K562 (cell line): ENCODE data around the gene APOBEC3G. TPM values are rescaled to one million over a fixed set of nuclear protein-coding genes. Genes with fewer than 3 reads are reported as not detected.
A peak's percentile ranks its signal among the peaks of the same experiment; 100 is the strongest.
"Not testable (repeated sequence)": the region's sequence is repeated elsewhere in the genome, so short reads cannot be mapped to it uniquely, and the experiment has no call there.

Experiments
- ATAC-seq: fragments of 200-7000 bp; cut with Tn5 transposase; 3 replicates; pipeline ENCODE4 v1.9.1; 2020; ENCODE audit warnings: moderate library complexity
- BruUV-seq: library from RNA; stranded (reverse); fragments of 400-500 nt; replicated peaks from 2 replicates; lab custom pipeline; 2021; lab: Mats Ljungman, UMichigan
- CTCF ChIA-PET: fragments of 300-600 bp; formaldehyde crosslinking; extraction: SDS; loops from one replicate; lab custom pipeline; 2021; ENCODE audit warnings: low intra/inter-chr PET ratio; lab: Yijun Ruan, JAX
- POLR2A ChIA-PET: fragments of 300-600, 350-650 bp; sonication (Branson Sonifier 250); formaldehyde crosslinking; extraction: SDS; loops from one replicate; lab custom pipeline; 2021; ENCODE audit warnings: antibody characterized with exemption, inconsistent platforms; lab: Yijun Ruan, JAX
- DNase-seq, 4 experiments: peaks; one replicate each; pipeline versions ENCODE4 v3.0.0 to v3.0.0-alpha.2; 2011 to 2018; ENCODE audit warnings: low spot score in 3 of 4, mixed read lengths in 3 of 4; ENCODE audit errors: extremely low read depth in 1 of 4
- FAIRE-seq: peaks from 2 replicates; lab custom pipeline; 2011; peaks lifted over from hg19 to GRCh38; lab: Jason Lieb, UNC
- H2AFZ ChIP-seq: 2 replicates; pipeline ENCODE4 v1.6.0; 2011; ENCODE audit warnings: low read depth, low read length, control low read depth, inconsistent platforms
- H3K27ac ChIP-seq: fragments of 200-600 bp; 3 replicates; pipeline ENCODE4 v1.8.0; 2011; ENCODE audit warnings: low read depth, mild to moderate bottlenecking, control low read depth, inconsistent platforms, low read length, moderate library complexity, mixed read lengths; ENCODE audit errors: extremely low read depth
- H3K27me3 ChIP-seq, 2 experiments: fragments of 300-600 bp in 1 of 2; 2 replicates in 1 of 2; 3 replicates in 1 of 2; pipeline versions ENCODE4 v1.6.0 to v1.8.0; 2011; ENCODE audit warnings: inconsistent platforms in 2 of 2, low read length in 2 of 2, mild to moderate bottlenecking in 1 of 2, mixed read lengths in 1 of 2, moderate library complexity in 1 of 2; ENCODE audit not compliant: control insufficient read depth in 2 of 2, insufficient read depth in 2 of 2
- H3K36me3 ChIP-seq: fragments of 300-600 bp; 3 replicates; pipeline ENCODE4 v1.8.0; 2011; ENCODE audit warnings: mild to moderate bottlenecking, low read length, inconsistent platforms; ENCODE audit not compliant: control insufficient read depth, insufficient read depth
- H3K4me1 ChIP-seq, 2 experiments: fragments of 200-600 bp in 1 of 2; replicated peaks in 1 of 2; 2 replicates in 1 of 2; 3 replicates in 1 of 2; pipeline versions ENCODE4 v1.5.1 to v1.8.0; 2011; ENCODE audit warnings: inconsistent platforms in 2 of 2, low read length in 2 of 2, mild to moderate bottlenecking in 1 of 2, mixed read lengths in 1 of 2, moderate library complexity in 1 of 2; ENCODE audit not compliant: control insufficient read depth in 2 of 2, insufficient read depth in 2 of 2
- H3K4me2 ChIP-seq: 2 replicates; pipeline ENCODE4 v1.6.1; 2011; ENCODE audit warnings: low read length, control low read depth, inconsistent platforms, mixed read lengths; ENCODE audit not compliant: insufficient read depth
- H3K4me3 ChIP-seq: fragments of 200-600 bp; sonication (generic), shearing (Covaris generic); 2 replicates; pipeline ENCODE4 v1.5.1; 2016; ENCODE audit warnings: control low read depth, inconsistent platforms
- H3K79me2 ChIP-seq: fragments of 200-600 bp; 3 replicates; pipeline ENCODE4 v1.8.0; 2011; ENCODE audit warnings: low read length, inconsistent platforms; ENCODE audit not compliant: control insufficient read depth, insufficient read depth
- H3K9ac ChIP-seq, 2 experiments: 2 replicates each; pipeline versions ENCODE4 v1.6.0 to v1.6.1; 2011; ENCODE audit warnings: low read depth in 2 of 2, low read length in 2 of 2, control low read depth in 1 of 2, inconsistent platforms in 1 of 2, mild to moderate bottlenecking in 1 of 2, mixed read lengths in 1 of 2; ENCODE audit not compliant: insufficient read depth in 1 of 2
- H3K9me1 ChIP-seq: one replicate; pipeline ENCODE4 v1.6.0; 2011; ENCODE audit warnings: inconsistent platforms, mild to moderate bottlenecking, low read length, moderate library complexity; ENCODE audit not compliant: control insufficient read depth, insufficient read depth
- H3K9me3 ChIP-seq: replicated peaks from 2 replicates; pipeline ENCODE4 v1.5.1; 2011; ENCODE audit warnings: low read depth, low read length, inconsistent platforms; ENCODE audit not compliant: control insufficient read depth, insufficient read depth
- H4K20me1 ChIP-seq: replicated peaks from 2 replicates; pipeline ENCODE4 v1.6.1; 2011; ENCODE audit warnings: low read length, inconsistent platforms, mixed read lengths; ENCODE audit not compliant: control insufficient read depth, insufficient read depth
- PRDM10 ChIP-seq: fragments of 450-650 bp; IDR thresholded peaks from 2 replicates; pipeline ENCODE4 v1.6.1; 2018; ENCODE audit not compliant: partially characterized antibody
- WGBS: fragments of 100-300 bp; shearing (Covaris generic); methylation state at CpG from one replicate; pipeline ENCODE4 v1.1.6; 2016; ENCODE audit warnings: low coverage, mixed read lengths; ENCODE audit not compliant: insufficient coverage; ENCODE audit errors: missing lambda C conversion rate; 5-methylcytosine and 5-hydroxymethylcytosine counted together
- in situ Hi-C: fragments of 300-500 bp; cut with MboI; formaldehyde crosslinking; loops from 4 replicates; pipeline ENCODE4 v1.15.0; 2018; ENCODE audit warnings: inconsistent platforms, mixed read lengths
- intact Hi-C: fragments of 100-400 bp; cut with micrococcal nuclease; formaldehyde crosslinking; loops from 2 replicates; pipeline ENCODE4 v1.14.2; 2022
- polyA plus RNA-seq, 8 experiments: library from polyadenylated mRNA; depleted of rRNA in 4 of 8; stranded (reverse) in 5 of 8; unstranded in 3 of 8; fragments of >200 nt; fragmentation: Nextera tagmentation in 2 of 8; fragmentation: Illumina TruSeq in 1 of 8; extraction: Ambion mirVana in 2 of 8; extraction: Trizol in 1 of 8; gene quantifications; 2 replicates each; pipeline versions ENCODE4 v1.2.1 to v1.2.3, GENCODE V29; 2011 to 2014; ENCODE audit warnings: inconsistent platforms in 1 of 8, missing spikeins in 1 of 8
- total RNA-seq, 7 experiments: library from RNA; depleted of rRNA in 6 of 7; stranded (reverse); fragments of >200 nt in 6 of 7; fragmentation: Illumina TruSeq in 2 of 7; extraction: Trizol in 2 of 7; gene quantifications; 2 replicates each; pipeline versions ENCODE4 v1.2.1 to v1.2.3, GENCODE V29; 2011 to 2021; ENCODE audit warnings: low replicate concordance in 1 of 7

Gene APOBEC3G
- total and polyA plus RNA-seq, 9 of the 15 experiments (the other 6 are each of a cell fraction or from before 2014, with no cell fraction given) = 5.2 to 20.8 (median 11.4) TPM

GRCh38 chr22:39049486-39049885, 27.6 kb upstream of the APOBEC3G start:
- DNase-seq, H3K36me3 ChIP-seq, H3K27me3 ChIP-seq, H2AFZ ChIP-seq, H4K20me1 ChIP-seq, FAIRE-seq, H3K4me2 ChIP-seq, H3K9me3 ChIP-seq, H3K9me1 ChIP-seq, ATAC-seq, intact Hi-C loops, CTCF ChIA-PET, in situ Hi-C loops, BruUV-seq, H3K27ac ChIP-seq: not testable (repeated sequence)
- 80% methylated on average over 5 of the region's 7 CpGs for WGBS
- peaks cover 0 to 13% of the 10 kb centered on the region in 2 experiments; a peak in 2 of 5 replicates for H3K4me1 ChIP-seq
- POLR2A ChIA-PET = interaction anchor here (0.7 kb wide), 1 partner anchor 57 kb away, joined by 3 read pairs; no protein-coding TSS in a partner anchor
- TF ChIP-seq PRDM10 = peak; percentile 63
- TF ChIP-seq, all 486 proteins: peak for 1; not testable (repeated sequence) for 485
- not testable (repeated sequence) for H3K4me3 ChIP-seq, H3K79me2 ChIP-seq, H3K9ac ChIP-seq

DNA sequence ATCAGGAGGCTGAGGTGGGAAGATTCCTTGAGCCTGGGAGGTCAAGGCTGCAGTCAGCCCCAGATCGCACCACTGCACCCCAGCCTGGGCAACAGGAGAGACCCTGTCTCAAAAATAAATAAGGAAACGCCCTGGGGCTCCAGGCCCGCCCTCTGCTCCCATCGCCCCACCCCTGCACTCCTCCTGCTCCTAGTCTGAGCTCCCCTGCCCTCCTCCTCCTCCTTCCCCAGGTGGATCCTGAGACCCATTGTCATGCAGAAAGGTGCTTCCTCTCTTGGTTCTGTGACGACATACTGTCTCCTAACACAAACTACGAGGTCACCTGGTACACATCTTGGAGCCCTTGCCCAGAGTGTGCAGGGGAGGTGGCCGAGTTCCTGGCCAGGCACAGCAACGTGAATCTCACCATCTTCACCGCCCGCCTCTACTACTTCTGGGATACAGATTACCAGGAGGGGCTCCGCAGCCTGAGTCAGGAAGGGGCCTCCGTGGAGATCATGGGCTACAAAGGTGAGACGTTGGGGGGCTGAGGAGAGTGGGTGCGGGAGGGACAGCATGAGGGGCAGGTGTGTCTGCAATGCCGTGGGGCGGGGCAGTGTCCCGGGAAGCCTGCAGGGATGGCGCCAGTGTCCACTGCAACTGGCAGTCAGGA, 25.1 kb upstream of the APOBEC3G start:
- H3K27ac ChIP-seq, DNase-seq, H3K4me1 ChIP-seq, H3K4me3 ChIP-seq, FAIRE-seq, H3K79me2 ChIP-seq, H3K9ac ChIP-seq, CTCF ChIA-PET, BruUV-seq, in situ Hi-C loops, intact Hi-C loops, H3K36me3 ChIP-seq, H4K20me1 ChIP-seq, H3K9me3 ChIP-seq, POLR2A ChIA-PET, H3K9me1 ChIP-seq, H3K4me2 ChIP-seq, ATAC-seq, H3K27me3 ChIP-seq, H2AFZ ChIP-seq: not testable (repeated sequence)
- 81% methylated on average over 10 of the region's 18 CpGs for WGBS
